Colon (tissue), 2 donors: Measurements from ENCODE around the gene LMOD1.
"Not testable (repeated sequence)": the region's sequence is repeated elsewhere in the genome, so short reads cannot be mapped to it uniquely, and the experiment has no call there.

Source experiments
- FAIRE-seq: peaks from 2 replicates; lab custom pipeline; 2012; peaks lifted over from hg19 to GRCh38; lab: Jason Lieb, UNC
- donor health status: control.
- donor health status: control.

The LMOD1 gene

DNA sequence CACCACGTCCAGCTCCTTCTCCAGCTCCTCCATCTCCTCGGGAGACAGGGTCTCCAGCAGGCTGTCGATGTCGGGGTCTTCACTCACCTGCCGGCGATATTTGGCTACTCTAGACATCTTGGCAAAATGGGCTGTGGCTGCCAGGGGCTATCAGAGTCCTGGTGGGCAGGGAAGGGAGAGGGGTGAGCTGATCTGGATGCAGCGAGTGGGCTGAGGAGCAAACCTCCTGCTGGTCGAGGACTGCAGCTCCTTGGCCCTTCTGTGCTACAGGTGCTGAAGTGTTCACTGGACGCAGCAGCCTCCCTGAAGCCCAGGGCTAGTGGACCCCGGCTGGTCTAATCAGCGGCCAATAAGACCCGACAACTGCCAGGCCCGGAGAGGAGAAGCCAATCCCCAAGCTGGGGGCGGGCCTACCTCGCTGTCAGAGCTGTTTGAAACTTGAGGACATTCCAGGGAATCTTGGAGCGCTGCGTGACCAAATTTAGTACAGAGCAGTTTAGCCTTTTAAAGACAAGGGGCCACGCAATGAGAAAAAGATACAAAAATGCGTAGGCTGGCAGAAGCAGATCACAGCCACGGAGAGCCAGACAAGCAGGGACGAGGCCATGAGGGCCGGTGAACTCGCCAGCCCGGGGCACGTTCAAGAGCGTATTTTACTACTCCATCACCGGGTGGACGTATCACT lies at the start of gene LMOD1:
LMOD1 (minus strand) TSS at position 325 of the 685 bp plus-strand sequence; CDS start at position 117, 208 bp downstream.
- FAIRE-seq, result no peak

GRCh38 chr1:201990427-201990826 lies 44.1 kb upstream of the LMOD1 start:
- FAIRE-seq, result no peak

- FAIRE-seq, result no peak
Measured at GRCh38 chr1:201989354-201990128, 43.2 kb upstream of the LMOD1 start.

DNA sequence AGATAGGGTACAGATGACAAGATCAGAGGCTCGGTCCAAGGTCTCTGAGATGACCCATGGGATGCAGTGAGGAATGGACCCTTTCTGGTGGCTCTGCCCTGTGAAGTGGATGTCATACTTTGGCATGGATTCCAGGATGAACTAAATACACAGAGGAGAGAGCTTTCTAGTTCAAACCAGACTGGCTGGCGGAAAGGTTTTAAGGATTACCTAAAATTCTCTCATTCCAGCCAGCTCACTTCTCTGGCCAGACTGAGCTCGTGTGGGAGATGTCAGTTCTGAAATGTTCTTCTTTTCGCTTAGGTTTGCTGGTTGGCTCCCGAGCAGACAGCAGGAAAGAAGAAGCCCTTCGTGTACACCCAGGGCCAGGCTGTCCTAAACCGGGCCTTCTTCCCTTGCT lies 42.3 kb upstream of the LMOD1 start:
- no peak for FAIRE-seq

DNA sequence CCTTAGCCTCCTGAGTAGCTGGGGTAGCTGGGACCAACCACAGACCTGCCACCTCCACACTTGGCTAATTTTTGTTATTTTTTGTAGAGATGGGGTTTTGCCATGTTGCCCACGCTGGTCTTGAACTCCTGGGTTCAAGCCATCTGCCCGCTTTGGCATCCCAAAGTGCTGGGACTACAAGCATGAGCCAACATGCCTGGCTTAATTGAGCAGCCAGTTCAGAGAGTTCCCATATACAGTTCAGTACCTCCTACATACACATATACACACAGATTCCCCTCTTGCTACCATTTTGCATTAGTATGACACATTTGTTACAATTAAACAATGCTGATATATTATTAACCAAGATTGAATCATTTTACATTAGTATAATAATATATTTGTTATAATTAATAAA lies 39.0 kb upstream of the LMOD1 start:
- no peak for FAIRE-seq

DNA sequence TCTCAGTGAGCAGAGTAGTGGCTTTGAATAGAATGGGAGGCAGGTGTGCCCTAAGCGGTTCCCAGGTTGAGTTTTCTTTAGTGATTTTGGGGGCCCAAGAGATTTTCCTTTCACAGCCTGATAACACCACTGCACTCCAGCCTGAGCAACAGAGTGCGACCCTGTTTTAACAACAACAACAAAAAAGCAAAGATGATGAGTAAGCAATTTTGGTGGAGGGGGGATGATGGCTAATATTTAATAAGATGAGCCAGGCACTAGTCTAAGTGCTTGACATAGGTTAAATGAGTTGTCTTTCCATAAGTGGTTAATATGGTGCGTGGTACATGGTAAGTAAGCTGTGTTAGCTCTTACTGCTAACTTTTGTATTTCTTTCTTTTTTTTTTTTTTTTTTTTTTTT lies 38.1 kb upstream of the LMOD1 start:
- FAIRE-seq, result no peak

GRCh38 chr1:201983380-201983805 lies 37.0 kb upstream of the LMOD1 start:
- no peak for FAIRE-seq

DNA sequence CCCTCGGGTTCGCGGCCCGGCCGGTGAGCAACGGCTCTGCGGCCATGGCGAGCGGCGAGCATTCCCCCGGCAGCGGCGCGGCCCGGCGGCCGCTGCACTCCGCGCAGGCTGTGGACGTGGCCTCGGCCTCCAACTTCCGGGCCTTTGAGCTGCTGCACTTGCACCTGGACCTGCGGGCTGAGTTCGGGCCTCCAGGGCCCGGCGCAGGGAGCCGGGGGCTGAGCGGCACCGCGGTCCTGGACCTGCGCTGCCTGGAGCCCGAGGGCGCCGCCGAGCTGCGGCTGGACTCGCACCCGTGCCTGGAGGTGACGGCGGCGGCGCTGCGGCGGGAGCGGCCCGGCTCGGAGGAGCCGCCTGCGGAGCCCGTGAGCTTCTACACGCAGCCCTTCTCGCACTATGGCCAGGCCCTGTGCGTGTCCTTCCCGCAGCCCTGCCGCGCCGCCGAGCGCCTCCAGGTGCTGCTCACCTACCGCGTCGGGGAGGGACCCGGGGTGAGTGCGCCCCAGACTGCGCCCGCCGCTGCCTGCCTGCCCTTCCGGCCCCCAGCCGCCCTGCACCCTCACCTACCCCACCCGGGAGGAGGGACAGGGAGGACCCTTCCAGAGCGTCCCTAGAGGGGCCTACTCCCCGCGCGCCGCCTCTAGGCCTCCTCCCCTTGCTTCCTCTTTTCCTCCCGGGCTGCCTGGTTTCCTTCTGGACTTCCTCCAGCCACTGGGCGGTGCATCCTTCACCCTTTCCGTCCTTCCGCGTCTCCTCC lies 36.5 kb upstream of the LMOD1 start, which contains the start of gene RNPEP:
RNPEP (plus strand) TSS at position 26 of the 757 bp plus-strand sequence; CDS start at position 45, 19 bp downstream.
- no peak for FAIRE-seq

DNA sequence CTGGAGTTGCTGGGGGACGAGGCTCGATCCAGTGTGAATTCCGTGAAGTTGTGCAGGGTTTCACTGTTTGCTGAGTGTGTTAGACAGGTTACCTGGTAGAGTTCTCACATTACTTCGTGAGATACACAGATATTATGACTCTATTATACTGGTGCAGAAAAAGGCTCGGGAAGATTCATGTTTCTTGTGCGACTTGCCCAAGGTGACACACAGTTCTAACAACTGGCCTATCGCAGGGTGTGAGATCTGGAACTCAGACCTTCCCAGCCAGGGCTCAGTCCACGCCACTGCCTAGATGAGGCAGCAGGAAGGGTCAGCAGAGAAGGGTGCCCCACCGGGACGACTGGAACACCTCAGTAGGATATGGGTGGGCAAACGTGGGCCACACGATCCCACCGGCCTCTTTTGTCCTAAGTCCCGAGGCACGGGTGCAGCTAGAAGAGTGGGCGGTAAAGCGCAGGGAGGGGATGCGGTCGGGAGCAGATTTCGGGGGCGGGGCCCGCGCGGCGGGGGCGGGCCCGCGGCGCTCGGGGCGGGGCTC lies 35.8 kb upstream of the LMOD1 start:
- FAIRE-seq, result no peak

DNA sequence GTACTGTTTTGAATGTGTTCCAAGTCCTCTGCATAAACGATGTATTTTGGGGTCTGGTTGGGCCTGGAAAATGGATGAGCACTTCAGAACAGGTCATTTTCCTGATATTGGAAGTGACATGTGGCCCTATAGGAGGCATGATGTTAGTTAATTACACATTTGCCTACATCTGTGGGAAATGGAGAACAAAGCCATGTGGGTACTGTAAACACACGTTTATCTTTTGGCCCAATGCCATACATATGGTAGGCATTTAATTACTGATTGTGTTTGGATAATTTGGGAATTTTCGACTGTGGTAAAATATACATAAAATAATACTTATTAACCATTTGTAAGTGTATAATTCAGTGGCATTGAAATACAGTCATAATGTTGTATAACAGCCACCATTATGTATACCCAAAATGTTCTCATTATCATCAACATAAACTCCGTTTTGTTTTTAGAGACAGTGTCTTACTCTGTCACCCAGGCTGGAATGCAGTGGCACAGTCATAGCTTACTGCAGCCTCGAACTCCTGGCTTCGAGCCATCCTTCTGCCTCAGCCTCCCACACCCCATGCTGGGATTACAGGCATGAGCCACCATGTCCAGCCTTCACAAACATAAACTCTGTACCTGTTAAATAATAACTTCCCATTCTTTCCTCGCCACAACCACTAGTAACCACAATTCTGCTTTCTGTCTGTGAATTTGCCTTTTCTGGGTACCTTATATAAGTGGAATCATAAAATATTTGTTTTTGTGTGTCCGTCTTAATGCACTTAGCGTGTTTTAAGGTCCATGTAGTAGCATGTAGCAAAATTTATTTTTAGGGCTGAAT lies 24.2 kb upstream of the LMOD1 start:
- no peak for FAIRE-seq

DNA sequence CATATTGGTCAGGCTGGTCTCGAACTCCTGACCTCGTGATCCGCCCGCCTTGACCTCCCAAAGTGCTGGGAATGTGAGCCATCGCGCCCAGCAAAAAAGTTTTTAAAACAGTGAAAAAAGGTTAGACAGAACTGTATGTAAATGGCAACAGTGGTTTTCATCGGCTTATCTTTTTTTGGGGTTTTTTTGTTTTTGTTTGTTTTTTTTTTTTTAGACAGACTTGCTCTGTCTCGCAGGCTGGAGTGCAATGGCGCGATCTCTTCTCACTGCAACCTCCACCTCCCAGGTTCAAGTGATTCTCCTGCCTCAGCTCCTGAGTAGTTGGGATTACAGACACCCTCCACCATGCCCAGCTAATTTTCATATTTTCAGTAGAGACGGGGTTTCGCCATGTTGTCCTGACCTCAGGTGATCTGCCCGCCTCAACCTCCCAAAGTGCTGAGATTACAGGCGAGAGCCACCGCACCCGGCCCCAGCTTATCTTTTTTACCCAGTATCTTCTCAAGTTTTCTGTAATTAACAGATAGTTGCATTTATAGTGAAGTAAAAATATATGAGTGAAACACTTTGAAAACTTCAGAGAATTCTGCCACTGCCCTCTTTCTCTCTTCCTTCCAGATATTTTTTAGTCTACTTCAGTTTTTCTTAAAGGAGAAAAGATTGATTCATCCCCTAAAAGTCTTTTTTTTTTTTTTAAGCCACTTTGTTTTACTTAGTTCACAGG lies 22.0 kb upstream of the LMOD1 start:
- no peak for FAIRE-seq

- FAIRE-seq, result no peak
Measured at GRCh38 chr1:201966171-201966570, 19.8 kb upstream of the LMOD1 start.

DNA sequence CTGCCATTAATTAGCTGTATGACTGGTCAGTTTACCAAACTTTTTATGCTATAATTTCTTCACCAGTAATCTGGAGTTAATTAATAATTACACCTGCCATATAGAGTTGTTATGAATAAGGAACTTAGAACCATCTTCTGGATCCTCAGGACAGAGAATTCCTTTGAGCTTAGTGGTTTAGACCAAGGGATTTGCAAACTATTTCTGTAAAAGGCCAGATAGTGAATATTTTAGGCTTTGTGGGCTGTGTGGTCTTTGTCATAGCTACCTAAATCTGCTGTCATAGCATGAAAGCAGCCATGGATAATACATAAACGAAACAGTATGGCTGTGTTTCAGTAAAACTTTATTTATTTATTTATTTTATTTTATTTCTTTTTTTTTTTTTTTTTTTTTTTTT lies 17.9 kb upstream of the LMOD1 start:
- no peak for FAIRE-seq

DNA sequence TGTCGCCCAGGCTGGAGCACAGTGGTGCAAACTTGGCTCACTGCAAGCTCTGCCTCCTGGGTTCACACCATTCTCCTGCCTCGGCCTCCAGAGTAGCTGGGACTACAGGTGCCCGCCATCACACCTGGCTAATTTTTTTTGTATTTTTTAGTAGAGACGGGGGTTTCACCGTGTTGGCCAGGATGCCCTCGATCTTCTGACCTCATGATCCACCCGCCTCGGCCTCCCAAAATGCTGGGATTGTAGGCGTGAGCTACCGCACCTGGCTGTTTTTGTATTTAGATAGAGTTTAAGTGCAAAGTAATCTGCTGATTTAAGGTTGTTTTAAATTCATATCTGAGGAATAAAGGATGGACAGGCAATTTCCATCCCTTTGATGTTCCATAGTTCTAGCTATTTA lies 16.0 kb upstream of the LMOD1 start:
- FAIRE-seq, result not testable (repeated sequence)

- FAIRE-seq, result no peak
Measured at GRCh38 chr1:201958348-201958747, 12.0 kb upstream of the LMOD1 start.

GRCh38 chr1:201955729-201956143 lies 9.4 kb upstream of the LMOD1 start:
- no peak for FAIRE-seq

DNA sequence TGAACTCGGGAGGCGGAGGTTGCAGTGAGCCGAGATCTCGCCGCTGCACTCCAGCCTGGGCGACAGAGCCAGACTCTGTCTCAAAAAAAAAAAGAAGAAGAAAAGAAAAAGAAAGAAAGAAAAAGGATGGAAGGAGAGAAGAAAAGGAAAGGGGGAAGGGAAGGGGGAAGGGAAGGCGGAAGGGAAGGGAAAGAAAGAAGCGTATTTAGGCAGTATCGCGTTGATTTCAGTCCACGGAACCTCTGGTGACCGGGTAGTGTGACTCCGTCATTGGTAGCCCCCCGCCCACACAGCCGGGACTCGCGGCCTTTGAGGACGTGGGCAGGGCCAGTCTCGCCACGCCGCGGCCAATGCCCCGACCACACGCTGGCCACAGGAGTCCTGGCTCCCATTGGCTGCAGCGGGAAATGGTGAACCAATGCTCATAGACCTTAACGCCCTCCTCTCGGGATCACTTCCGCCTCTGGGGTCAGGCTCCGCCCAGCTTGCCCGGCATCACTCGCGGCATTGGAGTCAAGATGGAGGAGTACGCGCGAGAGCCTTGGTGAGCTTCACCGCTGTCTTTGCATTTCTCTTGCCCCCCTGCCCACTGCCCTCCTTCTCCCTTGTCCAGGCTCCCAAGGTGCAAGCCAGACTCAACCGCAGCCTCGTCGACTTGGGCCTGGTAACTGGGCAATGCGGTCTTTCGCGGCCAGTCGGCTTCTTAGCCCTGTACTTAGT lies 8.8 kb upstream of the LMOD1 start, which contains the start of gene TIMM17A:
TIMM17A (plus strand) TSS at position 495 of the 720 bp plus-strand sequence; CDS start at position 519, 24 bp downstream.
- no peak for FAIRE-seq

DNA sequence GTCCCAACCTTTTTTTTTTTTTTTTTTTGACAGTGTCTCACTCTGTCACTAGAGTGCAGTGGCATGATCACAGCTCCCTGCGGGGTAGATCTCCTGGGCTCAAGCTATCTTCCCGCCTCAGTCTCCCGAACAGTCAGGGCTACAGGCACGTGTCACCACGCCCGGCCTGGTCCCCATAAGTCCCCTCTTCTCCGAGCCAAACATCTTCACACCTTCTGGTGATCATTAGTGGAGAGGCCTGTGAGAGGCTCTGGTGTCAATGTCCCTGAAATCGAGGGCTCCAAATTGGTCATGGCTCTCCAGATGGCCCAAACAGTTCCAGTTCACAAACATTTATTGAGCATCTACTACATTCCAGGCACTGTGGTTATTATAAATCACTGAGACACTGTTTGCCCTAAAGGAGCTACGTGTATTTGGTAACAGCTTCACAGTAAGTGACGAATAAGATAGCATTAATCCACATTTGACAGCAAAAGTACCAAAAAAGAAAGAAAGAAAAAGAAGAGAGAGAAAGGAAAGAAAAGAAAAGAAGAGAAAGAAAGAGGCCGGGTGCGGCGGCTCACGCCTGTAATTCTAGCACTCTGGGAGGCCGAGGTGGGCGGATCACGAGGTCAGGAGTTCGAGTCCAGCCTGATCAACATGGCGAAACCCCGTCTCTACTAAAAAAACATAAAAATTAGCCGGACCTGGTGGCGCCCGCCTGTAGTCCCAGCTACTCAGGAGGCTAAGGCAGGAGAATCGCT lies 8.1 kb upstream of the LMOD1 start:
- FAIRE-seq, result no peak

DNA sequence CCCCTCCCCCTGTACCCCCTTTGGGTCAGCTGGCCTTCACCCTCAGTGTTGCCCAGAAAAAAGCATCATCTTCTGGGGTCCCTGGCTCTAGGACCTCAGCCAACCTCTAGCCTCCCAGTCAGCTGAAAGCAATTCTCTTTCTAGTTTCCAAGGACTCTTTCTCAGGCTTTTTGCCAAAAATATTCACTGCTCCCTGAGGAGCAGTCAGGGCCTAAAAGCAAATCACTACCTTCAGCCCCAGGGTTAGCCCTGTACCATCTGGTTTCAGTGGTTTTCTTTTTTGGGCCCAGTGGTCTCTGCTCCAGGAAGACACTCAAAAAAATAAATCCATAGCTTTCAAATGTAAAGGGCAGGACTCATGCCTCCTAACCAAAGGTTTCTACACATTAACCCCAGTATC lies 3.1 kb upstream of the LMOD1 start:
- no peak for FAIRE-seq

DNA sequence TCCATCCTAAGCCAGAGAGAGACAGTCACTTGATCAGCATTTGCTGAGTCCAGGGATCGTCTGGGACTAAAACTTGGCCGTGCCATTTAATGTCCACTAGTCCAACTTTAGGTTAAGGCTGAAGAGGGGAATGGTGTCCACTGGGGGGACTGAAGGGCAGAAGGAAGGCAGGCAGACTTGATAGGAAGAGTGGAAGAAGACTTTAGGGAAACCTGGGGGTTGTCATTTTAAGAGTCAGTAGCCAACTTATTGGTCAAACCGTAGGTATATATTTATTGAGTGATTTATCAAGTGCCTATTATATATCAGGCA lies 1.3 kb upstream of the LMOD1 start:
- no peak for FAIRE-seq
